ENCODE data around the gene BACE1. TPM values are rescaled to one million over a fixed set of nuclear protein-coding genes. Genes with fewer than 3 reads are reported as not detected.

Gene BACE1
- total RNA-seq, 2 donors from 2014 or later: 11.9 to 20.3 TPM

DNA sequence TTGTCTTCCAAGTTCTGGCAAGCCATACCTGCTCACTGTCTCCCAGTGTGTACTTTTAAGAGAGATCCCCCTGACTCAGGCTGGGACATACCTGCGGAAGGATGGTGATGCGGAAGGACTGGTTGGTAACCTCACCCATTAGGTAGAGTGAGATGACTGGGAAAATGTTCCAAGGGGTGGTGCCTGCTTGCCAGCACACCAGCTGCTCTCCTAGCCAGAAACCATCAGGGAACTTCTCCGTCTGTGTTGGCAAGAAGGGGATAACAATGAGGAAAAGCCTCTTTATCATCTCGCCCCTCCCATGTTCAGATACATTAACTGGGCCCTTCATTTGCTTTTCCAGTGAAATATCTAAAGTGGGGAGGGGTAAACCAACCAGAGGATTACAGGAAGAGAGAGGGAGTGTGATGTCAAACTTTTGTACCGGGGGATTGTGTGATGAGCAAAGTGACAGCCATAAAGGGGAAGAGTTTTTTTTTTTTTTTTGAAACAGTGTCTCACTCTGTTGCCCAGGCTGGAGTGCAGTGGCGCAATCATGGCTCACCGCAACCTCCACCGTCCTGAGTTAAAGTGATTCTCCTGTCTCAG lies 25.2 kb downstream of the BACE1 start, which contains the start of gene BACE1-AS:
Gene BACE1-AS (plus strand): TSS at position 538 of the 588 bp plus-strand sequence.
- H3K27ac ChIP-seq: no peak within 1 kb of the TSS
- no peak within 1 kb of the TSS for H3K4me3 ChIP-seq
- no peaks in the 10 kb centered on the region for H3K4me1 ChIP-seq
- H3K36me3 ChIP-seq: peaks cover 52% of the 10 kb centered on the region
- no peaks in the 10 kb centered on the region for H3K27me3 ChIP-seq
- TF ChIP-seq, protein P1, sequence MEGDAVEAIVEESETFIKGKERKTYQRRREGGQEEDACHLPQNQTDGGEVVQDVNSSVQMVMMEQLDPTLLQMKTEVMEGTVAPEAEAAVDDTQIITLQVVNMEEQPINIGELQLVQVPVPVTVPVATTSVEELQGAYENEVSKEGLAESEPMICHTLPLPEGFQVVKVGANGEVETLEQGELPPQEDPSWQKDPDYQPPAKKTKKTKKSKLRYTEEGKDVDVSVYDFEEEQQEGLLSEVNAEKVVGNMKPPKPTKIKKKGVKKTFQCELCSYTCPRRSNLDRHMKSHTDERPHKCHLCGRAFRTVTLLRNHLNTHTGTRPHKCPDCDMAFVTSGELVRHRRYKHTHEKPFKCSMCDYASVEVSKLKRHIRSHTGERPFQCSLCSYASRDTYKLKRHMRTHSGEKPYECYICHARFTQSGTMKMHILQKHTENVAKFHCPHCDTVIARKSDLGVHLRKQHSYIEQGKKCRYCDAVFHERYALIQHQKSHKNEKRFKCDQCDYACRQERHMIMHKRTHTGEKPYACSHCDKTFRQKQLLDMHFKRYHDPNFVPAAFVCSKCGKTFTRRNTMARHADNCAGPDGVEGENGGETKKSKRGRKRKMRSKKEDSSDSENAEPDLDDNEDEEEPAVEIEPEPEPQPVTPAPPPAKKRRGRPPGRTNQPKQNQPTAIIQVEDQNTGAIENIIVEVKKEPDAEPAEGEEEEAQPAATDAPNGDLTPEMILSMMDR (IDR thresholded peaks at IDR 0.05): no peak
- H3K9me3 ChIP-seq: no peaks in the 10 kb centered on the region
- DNase-seq (ENCODE audit: low spot score): no peak

DNA sequence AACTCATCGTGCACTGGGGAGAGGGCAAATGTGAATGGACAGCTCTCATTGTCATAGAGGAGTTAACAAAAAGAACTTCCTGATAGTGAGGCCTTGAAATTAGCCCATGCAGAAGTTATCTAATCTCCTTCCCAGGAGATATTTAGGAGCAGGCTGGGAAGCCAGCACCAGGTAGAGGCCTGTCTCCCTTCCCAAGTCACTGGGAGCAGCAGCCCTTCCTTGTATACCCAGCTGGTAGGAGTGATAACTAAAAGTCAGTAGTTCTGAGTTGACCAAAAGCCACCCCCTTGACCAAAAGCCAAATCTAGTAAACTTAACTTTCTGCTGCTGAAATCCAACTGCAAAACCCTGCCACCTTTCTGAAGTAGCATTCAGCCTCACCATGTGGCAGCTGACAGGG lies 26.3 kb downstream of the BACE1 start:
- H3K27ac ChIP-seq: no peak overlapping the region
- H3K27me3 ChIP-seq: no peaks in the 10 kb centered on the region
- TF ChIP-seq, protein P1 (IDR thresholded peaks at IDR 0.05): no peak
- no peak for DNase-seq (ENCODE audit: low spot score)
- no peak overlapping the region for H3K4me3 ChIP-seq
- no peaks in the 10 kb centered on the region for H3K4me1 ChIP-seq
- no peaks in the 10 kb centered on the region for H3K9me3 ChIP-seq
- H3K36me3 ChIP-seq: peaks cover 63% of the 10 kb centered on the region

DNA sequence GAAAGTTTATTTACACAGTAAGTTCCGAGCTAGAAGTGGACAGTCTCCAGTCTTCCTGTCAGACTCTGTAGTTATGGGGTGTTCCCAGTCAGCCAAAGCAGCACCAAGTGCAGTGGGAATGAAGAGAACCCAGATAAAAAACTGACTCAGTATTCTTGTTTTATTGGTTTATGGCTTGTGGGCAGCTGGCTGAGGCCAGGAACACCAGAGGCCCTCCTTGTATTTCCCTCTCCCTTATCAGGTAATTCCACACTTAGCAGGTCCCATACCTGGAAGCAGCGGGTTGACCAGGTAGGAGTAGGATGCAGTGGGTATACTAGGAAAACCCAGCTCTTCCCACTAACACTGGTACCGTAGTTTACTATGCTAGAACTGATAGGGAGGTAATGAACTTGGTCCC lies 28.4 kb downstream of the BACE1 start:
- peaks cover 71% of the 10 kb centered on the region for H3K36me3 ChIP-seq
- no peak overlapping the region for H3K27ac ChIP-seq
- H3K4me3 ChIP-seq: no peak overlapping the region
- H3K9me3 ChIP-seq: no peaks in the 10 kb centered on the region
- TF ChIP-seq, protein P1 (IDR thresholded peaks at IDR 0.05): no peak
- H3K4me1 ChIP-seq: no peaks in the 10 kb centered on the region
- DNase-seq (ENCODE audit: low spot score): no peak
- no peaks in the 10 kb centered on the region for H3K27me3 ChIP-seq

DNA sequence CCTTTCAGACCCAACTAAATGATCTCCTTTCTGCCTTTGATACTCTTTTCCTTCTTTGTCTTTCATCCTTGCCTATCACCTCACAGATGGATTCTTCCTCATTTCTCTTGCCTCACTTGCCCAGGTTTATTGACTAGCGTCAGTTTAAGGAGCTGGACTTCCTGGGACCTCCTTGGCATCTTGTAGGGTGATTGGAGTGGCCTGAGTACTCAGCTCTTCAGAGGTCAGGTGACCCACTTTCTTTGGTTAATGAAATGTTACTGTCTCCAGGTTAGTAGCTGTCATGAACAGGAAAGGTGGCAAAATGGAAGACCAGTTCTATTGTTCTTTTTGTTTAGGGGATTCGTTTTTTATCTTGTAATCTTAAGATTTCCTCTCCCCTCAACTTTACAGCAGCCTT lies 29.5 kb downstream of the BACE1 start:
- Histone ChIP-seq H3K4me1 (no peaks in the 10 kb centered on the region), H3K9me3 (no peaks in the 10 kb centered on the region), H3K4me3 (no peak overlapping the region), H3K27me3 (no peaks in the 10 kb centered on the region), H3K36me3 (peaks cover 74% of the 10 kb centered on the region), H3K27ac (no peak overlapping the region)
- TF ChIP-seq, protein P1 (IDR thresholded peaks at IDR 0.05): no peak
- no peak for DNase-seq (ENCODE audit: low spot score)

DNA sequence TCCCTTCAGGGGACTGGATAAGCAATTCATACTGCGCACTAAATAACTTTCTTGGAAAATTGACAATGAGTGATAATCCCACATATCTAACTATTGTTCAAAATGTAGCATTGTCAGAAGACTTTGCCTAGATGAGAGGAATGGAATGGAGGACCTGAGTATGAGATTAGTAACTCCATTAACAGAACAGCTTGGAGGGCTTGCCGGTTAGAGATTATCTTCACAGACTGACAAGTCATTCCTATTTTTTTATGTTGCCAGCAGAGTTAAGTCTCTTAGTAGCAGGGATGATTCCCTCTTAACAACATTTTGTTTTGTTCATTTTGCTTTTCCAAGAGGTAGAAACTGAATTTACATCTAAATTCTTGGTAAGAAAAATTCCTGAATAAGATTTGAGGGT lies 32.0 kb downstream of the BACE1 start:
- TF ChIP-seq, protein P1 (IDR thresholded peaks at IDR 0.05): no peak
- H3K36me3 ChIP-seq: peaks cover 61% of the 10 kb centered on the region
- no peak for DNase-seq (ENCODE audit: low spot score)
- no peaks in the 10 kb centered on the region for H3K27me3 ChIP-seq
- no peaks in the 10 kb centered on the region for H3K9me3 ChIP-seq
- H3K27ac ChIP-seq: no peak overlapping the region
- H3K4me1 ChIP-seq: no peaks in the 10 kb centered on the region
- no peak overlapping the region for H3K4me3 ChIP-seq

DNA sequence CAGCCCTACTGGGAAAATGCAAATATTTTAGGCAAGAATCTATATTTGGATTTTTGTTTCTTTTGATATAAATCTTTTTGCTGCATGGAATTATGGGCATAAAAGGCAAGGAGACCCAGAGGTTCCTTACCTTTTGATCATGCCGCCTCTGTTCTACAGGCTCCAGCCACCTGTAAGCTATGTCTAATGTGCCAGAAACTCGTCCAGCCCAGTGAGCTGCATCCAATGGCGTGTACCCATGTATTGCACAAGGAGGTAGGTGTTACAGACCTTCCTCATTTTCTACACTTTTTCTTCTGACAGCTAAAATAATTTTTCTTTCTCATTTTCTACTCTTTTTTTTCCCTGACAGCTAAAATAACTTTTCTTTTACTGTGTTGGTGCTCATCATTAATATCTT lies 33.1 kb downstream of the BACE1 start:
- TF ChIP-seq, protein P1 (IDR thresholded peaks at IDR 0.05): no peak
- no peak for DNase-seq (ENCODE audit: low spot score)
- Histone ChIP-seq H3K4me1 (no peaks in the 10 kb centered on the region), H3K9me3 (no peaks in the 10 kb centered on the region), H3K4me3 (no peak overlapping the region), H3K36me3 (peaks cover 61% of the 10 kb centered on the region), H3K27me3 (no peaks in the 10 kb centered on the region), H3K27ac (no peak overlapping the region)

Measured in right atrium auricular region (tissue), 2 donors.